Naive thymus-derived CD8-positive, alpha-beta T cell (primary cell): ENCODE data around the gene MAOB. TPM values are rescaled to one million over a fixed set of nuclear protein-coding genes. Genes with fewer than 3 reads are reported as not detected.

Experiments used
- ATAC-seq, 2 donors: fragments of 150-1000 bp; cut with Tn5 transposase in 1 of 2; sonication (Bioruptor Pico), chemical (Tn5 transposase) in 1 of 2; 1 replicate in 1 of 2; 2 replicates in 1 of 2; pipeline ENCODE4 v1.10.0; 2021; ENCODE audit warnings: mild to moderate bottlenecking in 2 of 2, moderate library complexity in 2 of 2
- POLR2A ChIA-PET: fragments of 350-600 bp; sonication (Branson Sonifier 250); formaldehyde crosslinking; loops from one replicate; lab custom pipeline; 2021; ENCODE audit warnings: antibody characterized with exemption; lab: Charles Lee
- DNase-seq, 10 donors: peaks; one replicate each; pipeline versions ENCODE4 v3.0.0 to v3.0.0-alpha.2; 2020 to 2022
- H3K27ac Mint-ChIP-seq, 10 donors: one replicate each; pipeline ENCODE4 v1.8.0; 2020 to 2022; ENCODE audit warnings: mild to moderate bottlenecking in 10 of 10, mixed read lengths in 10 of 10, moderate library complexity in 4 of 10, inconsistent platforms in 1 of 10
- H3K27me3 Mint-ChIP-seq, 5 donors: one replicate each; pipeline ENCODE4 v1.8.0; 2021 to 2022; ENCODE audit warnings: mixed read lengths in 5 of 5
- H3K36me3 Mint-ChIP-seq, 3 donors: one replicate each; pipeline ENCODE4 v1.8.0; 2020 to 2022; ENCODE audit warnings: mixed read lengths in 3 of 3, mild to moderate bottlenecking in 2 of 3, inconsistent platforms in 1 of 3
- H3K4me1 Mint-ChIP-seq, 4 donors: one replicate each; pipeline ENCODE4 v1.8.0; 2021 to 2022; ENCODE audit warnings: mixed read lengths in 4 of 4
- H3K4me3 Mint-ChIP-seq, 10 donors: one replicate each; pipeline ENCODE4 v1.8.0; 2020 to 2022; ENCODE audit warnings: mild to moderate bottlenecking in 10 of 10, mixed read lengths in 10 of 10, moderate library complexity in 6 of 10, inconsistent platforms in 1 of 10
- H3K9me3 Mint-ChIP-seq, 9 donors: one replicate each; pipeline ENCODE4 v1.8.0; 2020 to 2022; ENCODE audit warnings: mixed read lengths in 9 of 9, mild to moderate bottlenecking in 3 of 9, inconsistent platforms in 1 of 9, moderate library complexity in 1 of 9
- polyA plus RNA-seq, 3 donors: library from polyadenylated mRNA; unstranded; fragments of 300-500 nt; fragmentation: Illumina TruSeq; gene quantifications; one replicate each; pipeline ENCODE4 v1.2.3, GENCODE V29; 2021
- total RNA-seq, 8 experiments: library from RNA in 2 of 8; stranded (reverse) in 2 of 8; gene quantifications; one replicate each; pipeline ENCODE4 v1.2.3 and lab custom pipeline; 2021 to 2026

The MAOB gene
- total and polyA plus RNA-seq, 5 experiments from 2014 or later = not detected

DNA sequence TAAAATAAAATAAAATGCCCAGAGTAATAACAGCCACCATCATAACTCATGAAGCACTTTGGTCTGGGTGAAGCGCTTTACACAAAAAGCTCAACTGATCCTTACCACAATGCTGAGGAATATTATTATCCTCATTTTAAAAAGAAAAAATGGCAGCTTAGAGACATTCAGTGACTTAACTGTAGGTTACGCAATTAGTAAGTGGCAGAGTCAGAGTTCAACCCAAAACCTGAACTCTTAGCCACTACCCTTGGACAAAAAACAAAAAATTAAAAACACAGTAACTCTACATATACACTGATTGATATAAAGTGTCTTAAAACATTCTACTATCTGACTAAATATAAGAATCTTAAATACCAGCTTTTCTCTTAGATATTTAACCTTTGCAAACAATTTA lies 34.9 kb downstream of the MAOB start:
- Mint-ChIP-seq H3K27me3 (no peaks in the 10 kb centered on the region), H3K4me3 (no peak overlapping the region), H3K4me1 (no peaks in the 10 kb centered on the region), H3K9me3 (no peaks in the 10 kb centered on the region), H3K36me3 (no peaks in the 10 kb centered on the region), H3K27ac (no peak overlapping the region)
- POLR2A ChIA-PET = no interaction called here
- no peak for ATAC-seq
- no peak for DNase-seq

DNA sequence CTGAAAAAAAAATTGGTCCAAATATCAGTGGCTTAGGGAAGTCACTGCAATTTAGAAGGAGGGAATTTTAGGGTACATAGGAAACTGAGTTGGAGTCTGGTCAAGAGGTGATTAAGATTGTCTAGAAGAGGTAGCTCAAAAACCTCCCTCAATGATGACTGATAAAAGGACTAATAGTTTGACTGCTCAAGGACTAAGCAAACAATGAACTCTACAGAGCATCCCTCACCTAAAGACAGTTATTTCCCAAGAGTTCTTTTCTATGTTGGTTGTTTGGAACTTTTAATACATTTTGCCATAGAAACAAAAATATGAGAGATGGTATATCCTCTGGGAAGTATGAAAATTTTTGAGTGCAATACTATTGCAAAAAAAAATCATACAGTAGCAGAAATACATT lies 35.7 kb downstream of the MAOB start:
- POLR2A ChIA-PET = no interaction called here
- Mint-ChIP-seq H3K36me3 (no peaks in the 10 kb centered on the region), H3K27me3 (peaks cover 0 to 1% (median 0%) of the 10 kb centered on the region in 5 donors), H3K4me1 (no peaks in the 10 kb centered on the region), H3K4me3 (no peak overlapping the region), H3K27ac (no peak overlapping the region), H3K9me3 (no peaks in the 10 kb centered on the region)
- no peak for DNase-seq
- no peak for ATAC-seq

DNA sequence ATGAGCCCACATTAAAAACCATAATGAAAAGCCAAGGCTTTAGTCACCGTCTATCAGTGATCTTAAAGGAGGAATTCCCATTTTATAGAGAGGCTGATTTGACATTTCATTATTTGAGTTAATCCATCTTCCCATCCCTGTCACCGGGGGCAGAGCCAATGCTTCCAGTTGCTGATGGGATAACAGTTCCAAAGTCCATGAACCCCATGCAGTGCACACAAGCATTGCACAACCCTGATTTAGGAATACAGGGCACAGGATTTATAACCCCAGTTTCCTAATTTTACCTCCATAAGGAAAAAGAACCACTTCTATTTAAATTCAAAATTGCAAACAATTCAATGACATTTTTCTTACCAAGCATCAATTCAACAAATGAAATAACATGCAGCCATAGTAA lies 36.5 kb downstream of the MAOB start:
- H3K9me3 Mint-ChIP-seq = no peaks in the 10 kb centered on the region
- H3K27me3 Mint-ChIP-seq = peaks cover 0 to 4% (median 0%) of the 10 kb centered on the region in 5 donors
- no peaks in the 10 kb centered on the region for H3K4me1 Mint-ChIP-seq
- no peak for DNase-seq
- no peaks in the 10 kb centered on the region for H3K36me3 Mint-ChIP-seq
- no peak for ATAC-seq
- H3K27ac Mint-ChIP-seq = no peak overlapping the region
- H3K4me3 Mint-ChIP-seq = no peak overlapping the region
- POLR2A ChIA-PET = no interaction called here

DNA sequence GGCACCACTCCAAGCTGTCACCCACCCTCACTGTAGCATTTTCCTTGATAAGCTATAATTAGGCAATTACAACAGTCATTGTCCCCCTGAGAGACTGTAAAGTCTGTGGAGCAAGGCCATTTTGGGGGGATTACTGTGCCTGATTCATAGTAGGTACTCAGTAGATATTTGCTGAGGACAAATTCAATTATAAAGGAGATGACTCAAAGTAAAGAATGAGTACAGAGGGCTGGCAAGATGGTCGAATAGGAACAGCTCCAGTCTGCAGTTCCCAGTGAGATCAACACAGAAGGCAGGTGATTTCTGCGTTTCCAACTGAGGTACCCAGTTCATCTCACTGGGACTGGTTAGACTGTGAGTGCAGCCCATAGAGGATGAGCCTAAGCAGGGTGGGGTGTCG lies 42.0 kb downstream of the MAOB start:
- H3K36me3 Mint-ChIP-seq = no peaks in the 10 kb centered on the region
- ATAC-seq = no peak

DNA sequence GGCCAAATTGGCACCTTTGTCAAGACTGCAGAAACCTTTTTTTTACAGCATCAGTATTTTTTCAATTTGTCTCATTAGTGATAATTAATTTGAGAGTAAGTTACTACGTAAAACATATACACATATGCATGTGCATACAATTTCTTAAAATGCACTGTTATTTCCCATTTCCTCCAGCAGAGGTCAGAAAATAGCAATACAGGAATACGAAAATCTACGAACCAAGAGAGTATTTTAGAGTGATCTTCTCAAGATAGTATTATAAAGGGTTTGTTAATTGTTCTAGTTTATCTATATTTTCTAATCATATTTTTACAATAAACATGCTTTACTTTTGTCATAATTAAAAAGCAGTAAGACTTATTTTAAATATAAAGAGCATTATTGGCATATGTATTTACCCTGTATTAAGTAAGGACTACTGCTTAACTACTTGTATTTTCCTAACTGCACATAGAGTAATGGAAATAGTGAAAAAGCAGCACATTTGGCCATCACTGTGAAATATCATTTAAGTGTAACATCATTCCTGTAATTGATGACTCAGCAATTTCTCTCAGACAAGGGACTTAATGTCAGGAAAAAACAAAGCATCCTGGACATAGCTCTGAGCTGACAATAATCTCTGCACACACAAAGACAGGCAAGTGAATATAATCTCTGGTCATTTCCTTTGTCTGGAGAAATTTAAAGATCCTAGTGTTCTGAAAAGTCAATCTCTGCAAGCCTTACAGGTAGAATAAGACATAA lies 45.6 kb downstream of the MAOB start:
- DNase-seq (peak in 3 of 10 donors; percentile 30 to 38 (median 31)), ATAC-seq (no peak)
- H3K36me3 Mint-ChIP-seq = no peaks in the 10 kb centered on the region
- H3K4me1 Mint-ChIP-seq = no peaks in the 10 kb centered on the region
- no peak overlapping the region for H3K4me3 Mint-ChIP-seq
- no peaks in the 10 kb centered on the region for H3K9me3 Mint-ChIP-seq
- H3K27ac Mint-ChIP-seq = no peak overlapping the region
- POLR2A ChIA-PET = no interaction called here
- H3K27me3 Mint-ChIP-seq = peaks cover 0 to 6% (median 0%) of the 10 kb centered on the region in 5 donors

More for the DNA sequence above, 42.0 kb downstream of the MAOB start:
- POLR2A ChIA-PET = no interaction called here
- Mint-ChIP-seq H3K4me3 (no peak overlapping the region), H3K9me3 (no peaks in the 10 kb centered on the region), H3K4me1 (no peaks in the 10 kb centered on the region), H3K27ac (no peak overlapping the region), H3K27me3 (peaks cover 0 to 6% (median 0%) of the 10 kb centered on the region in 5 donors)
- no peak for DNase-seq

DNA sequence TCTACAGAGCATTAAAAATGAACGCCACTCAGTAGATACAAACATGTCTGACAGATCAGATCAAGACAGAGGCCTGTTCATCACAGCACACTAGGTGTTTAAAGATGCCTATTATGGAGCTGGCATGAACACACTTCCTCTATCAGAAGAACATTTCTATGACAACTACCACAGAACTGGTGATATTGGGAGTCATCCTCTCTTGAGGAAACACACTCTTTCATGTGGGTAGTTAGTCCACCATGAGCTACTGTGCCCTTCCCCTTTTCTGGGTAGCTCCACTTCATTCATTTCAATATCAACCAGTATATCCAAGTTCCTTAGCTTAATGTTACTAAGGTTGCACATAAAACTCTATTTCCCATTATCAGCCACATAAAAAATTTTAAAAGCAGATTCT lies 46.7 kb downstream of the MAOB start:
- H3K9me3 Mint-ChIP-seq = no peaks in the 10 kb centered on the region
- ATAC-seq (no peak), DNase-seq (no peak)
- no peak overlapping the region for H3K4me3 Mint-ChIP-seq
- H3K27ac Mint-ChIP-seq = no peak overlapping the region
- H3K4me1 Mint-ChIP-seq = no peaks in the 10 kb centered on the region
- H3K27me3 Mint-ChIP-seq = peaks cover 0 to 3% (median 0%) of the 10 kb centered on the region in 5 donors
- H3K36me3 Mint-ChIP-seq = no peaks in the 10 kb centered on the region
- POLR2A ChIA-PET = no interaction called here

DNA sequence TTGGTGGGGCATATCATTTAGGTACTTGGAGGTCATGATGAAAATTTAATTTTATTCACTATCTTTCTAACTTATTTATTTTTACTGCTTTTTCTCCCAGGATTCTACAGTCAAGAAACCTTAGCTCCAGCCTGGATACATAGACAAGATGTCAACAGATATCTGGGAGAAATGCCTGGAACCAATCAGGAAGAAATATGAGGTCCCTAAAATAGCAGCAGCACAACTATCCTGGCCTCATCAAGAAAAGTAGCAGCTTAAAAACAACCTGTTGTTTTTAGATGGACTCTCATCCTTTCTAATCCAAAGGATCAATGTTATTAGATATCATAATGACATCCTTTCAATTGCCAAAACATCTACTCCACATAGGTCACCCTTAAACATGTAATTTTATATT lies 54.5 kb downstream of the MAOB start:
- H3K9me3 Mint-ChIP-seq = no peaks in the 10 kb centered on the region
- no peak overlapping the region for H3K27ac Mint-ChIP-seq
- H3K4me3 Mint-ChIP-seq = no peak overlapping the region
- no peaks in the 10 kb centered on the region for H3K4me1 Mint-ChIP-seq
- POLR2A ChIA-PET = no interaction called here
- DNase-seq (no peak), ATAC-seq (no peak)
- no peaks in the 10 kb centered on the region for H3K27me3 Mint-ChIP-seq
- H3K36me3 Mint-ChIP-seq = no peaks in the 10 kb centered on the region

DNA sequence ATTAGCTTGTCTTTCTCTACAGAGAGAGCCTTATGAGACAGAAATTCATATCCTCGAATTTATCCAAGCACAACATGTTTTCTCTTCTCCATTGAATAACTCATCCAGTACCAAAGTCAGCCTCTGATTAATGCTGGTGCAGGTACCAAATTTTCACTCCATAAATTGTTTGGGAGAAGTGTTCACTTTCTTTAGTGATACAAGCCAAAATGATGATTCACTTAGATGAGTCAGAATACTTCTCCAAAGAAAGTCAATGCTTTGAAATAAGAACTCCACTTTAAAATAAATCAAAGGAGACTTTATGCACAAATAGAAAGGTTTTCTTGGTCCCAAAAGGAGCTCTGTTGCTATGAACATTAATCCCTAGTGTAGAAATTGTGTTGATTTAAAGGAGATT lies 60.2 kb downstream of the MAOB start:
- Mint-ChIP-seq H3K4me3 (no peak overlapping the region), H3K9me3 (no peaks in the 10 kb centered on the region), H3K27ac (no peak overlapping the region), H3K27me3 (peaks cover 0 to 1% (median 0%) of the 10 kb centered on the region in 5 donors), H3K36me3 (peaks cover 0 to 4% (median 0%) of the 10 kb centered on the region in 3 donors), H3K4me1 (no peaks in the 10 kb centered on the region)
- POLR2A ChIA-PET = no interaction called here
- no peak for ATAC-seq
- DNase-seq = no peak

DNA sequence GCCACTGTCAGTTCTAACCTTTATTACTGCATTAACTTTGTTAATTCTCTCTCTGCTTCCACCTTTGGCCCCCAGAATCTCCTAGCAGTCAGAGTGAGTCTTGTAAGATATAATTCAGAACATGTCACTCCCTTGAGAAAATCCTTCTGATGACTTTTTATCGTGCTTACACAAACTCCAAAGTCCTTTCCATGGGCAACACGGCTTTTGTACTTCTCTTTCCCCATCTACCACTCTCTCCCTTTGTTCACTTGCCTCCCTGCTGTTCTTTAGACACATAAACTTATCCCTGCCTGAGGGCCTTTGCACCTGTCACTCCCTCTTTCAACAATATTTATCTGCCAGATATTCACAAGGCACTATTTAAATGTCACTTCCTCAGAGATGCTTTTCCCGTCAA lies 64.8 kb downstream of the MAOB start:
- Mint-ChIP-seq H3K27ac (no peak overlapping the region), H3K27me3 (peaks cover 0 to 1% (median 0%) of the 10 kb centered on the region in 5 donors), H3K4me1 (peaks cover 8 to 15% (median 15%) of the 10 kb centered on the region in 4 donors), H3K9me3 (no peaks in the 10 kb centered on the region), H3K4me3 (no peak overlapping the region), H3K36me3 (peaks cover 0 to 4% (median 0%) of the 10 kb centered on the region in 3 donors)
- DNase-seq (no peak), ATAC-seq (no peak)
- POLR2A ChIA-PET = no interaction called here

DNA sequence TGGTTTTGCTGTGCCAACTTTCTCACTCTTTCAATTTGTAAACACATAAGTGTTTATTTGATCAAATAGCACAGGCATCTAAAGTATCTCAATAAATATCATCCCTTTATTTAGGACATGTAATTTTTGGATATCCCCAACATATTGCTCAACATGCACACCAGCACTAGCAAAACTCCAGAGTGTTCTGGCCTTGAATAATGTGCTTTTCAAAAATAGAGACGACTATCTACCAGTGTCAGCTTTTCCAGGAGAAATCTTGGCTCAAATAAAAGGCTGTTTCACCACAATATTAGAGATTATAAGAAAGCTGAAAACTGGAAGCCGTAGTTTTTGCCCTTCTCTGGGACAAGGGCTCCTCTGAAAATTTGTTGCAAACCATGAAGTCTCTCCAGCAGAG lies 67.0 kb downstream of the MAOB start:
- POLR2A ChIA-PET = no interaction called here
- peaks cover 8 to 15% (median 15%) of the 10 kb centered on the region in 4 donors for H3K4me1 Mint-ChIP-seq

DNA sequence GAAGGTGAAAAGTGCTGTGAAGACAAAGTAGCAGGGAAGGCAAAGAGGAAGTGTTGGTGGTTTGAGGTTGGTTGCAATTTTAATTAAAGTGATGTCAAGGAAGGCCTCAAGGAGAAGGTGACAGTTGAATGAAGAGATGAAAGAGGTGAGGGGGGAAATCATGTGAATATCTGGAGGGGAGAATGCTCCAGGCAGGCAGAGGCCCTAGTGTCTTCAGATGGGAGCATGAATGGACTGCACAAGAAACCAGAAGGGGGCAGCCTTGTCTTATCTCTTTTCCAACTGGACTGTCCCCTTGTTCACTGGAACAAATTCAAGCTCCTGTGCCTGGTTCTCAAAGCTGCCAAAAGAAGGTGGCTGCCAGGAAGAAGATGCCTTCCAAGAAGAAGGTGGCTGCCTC lies 68.4 kb downstream of the MAOB start:
- DNase-seq (peak in 2 of 10 donors; percentile 8 to 16), ATAC-seq (peak in 1 of 2 donors; percentile 40)
- H3K27ac Mint-ChIP-seq = peak overlapping the region in 3 of 10 donors; percentile 7 to 57 (median 8)
- peaks cover 0 to 1% (median 0%) of the 10 kb centered on the region in 9 donors for H3K9me3 Mint-ChIP-seq
- peaks cover 8 to 15% (median 15%) of the 10 kb centered on the region in 4 donors for H3K4me1 Mint-ChIP-seq
- H3K27me3 Mint-ChIP-seq = peaks cover 0 to 2% (median 0%) of the 10 kb centered on the region in 5 donors
- peaks cover 0 to 4% (median 0%) of the 10 kb centered on the region in 3 donors for H3K36me3 Mint-ChIP-seq
- POLR2A ChIA-PET = no interaction called here
- peak overlapping the region in 2 of 10 donors; percentile 0 to 61 for H3K4me3 Mint-ChIP-seq

More for the DNA sequence above, 67.0 kb downstream of the MAOB start:
- H3K9me3 Mint-ChIP-seq = peaks cover 0 to 1% (median 0%) of the 10 kb centered on the region in 9 donors
- H3K27ac Mint-ChIP-seq = no peak overlapping the region
- DNase-seq = no peak
- H3K4me3 Mint-ChIP-seq = no peak overlapping the region
- peaks cover 0 to 4% (median 0%) of the 10 kb centered on the region in 3 donors for H3K36me3 Mint-ChIP-seq
- peaks cover 0 to 2% (median 0%) of the 10 kb centered on the region in 5 donors for H3K27me3 Mint-ChIP-seq
- ATAC-seq = no peak

DNA sequence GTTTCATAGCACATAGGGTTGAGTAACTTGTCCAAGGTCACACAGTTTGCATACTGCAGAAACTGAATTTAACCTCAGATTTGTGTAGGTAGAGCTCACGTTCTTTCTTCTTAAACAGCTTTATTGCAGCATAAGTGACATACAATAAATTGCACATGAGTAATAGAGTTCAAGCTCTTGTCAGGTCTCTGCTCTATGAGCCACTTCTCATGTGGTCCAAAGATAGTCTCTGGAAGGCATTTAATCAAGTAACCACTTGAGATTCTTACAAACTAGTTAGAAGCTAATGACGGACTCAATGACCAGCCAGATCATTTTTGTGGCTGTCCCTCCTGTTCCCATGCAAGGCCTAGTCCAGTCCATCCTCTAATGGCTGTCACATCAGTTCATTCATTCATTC lies 68.9 kb downstream of the MAOB start:
- DNase-seq (no peak), ATAC-seq (no peak)
- Mint-ChIP-seq H3K4me1 (peaks cover 8 to 15% (median 15%) of the 10 kb centered on the region in 4 donors), H3K9me3 (peaks cover 0 to 1% (median 0%) of the 10 kb centered on the region in 9 donors), H3K4me3 (no peak overlapping the region), H3K27me3 (peaks cover 0 to 2% (median 0%) of the 10 kb centered on the region in 5 donors), H3K36me3 (peaks cover 0 to 1% (median 0%) of the 10 kb centered on the region in 3 donors), H3K27ac (peak overlapping the region in 1 of 10 donors; percentile 7)
- POLR2A ChIA-PET = no interaction called here

DNA sequence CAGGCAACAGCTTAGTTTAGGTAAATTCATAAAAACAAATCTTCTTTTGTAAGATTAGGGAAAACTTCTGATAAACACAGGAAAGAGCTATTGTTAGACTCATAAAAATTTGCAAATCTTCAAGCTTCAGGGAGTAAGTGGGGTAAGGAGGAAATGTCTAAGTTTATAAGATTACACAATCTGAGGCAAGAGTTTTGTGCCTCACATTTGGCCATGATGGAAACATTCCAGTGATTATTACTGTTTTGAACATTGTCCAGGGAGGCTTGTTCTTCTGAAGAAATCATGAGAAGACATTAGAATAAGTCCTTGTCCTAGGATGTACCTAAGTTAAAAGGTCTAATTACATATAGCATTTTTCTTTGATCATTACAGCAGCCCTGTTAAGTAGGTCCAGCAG lies 72.8 kb downstream of the MAOB start:
- ATAC-seq (no peak), DNase-seq (no peak)
- Mint-ChIP-seq H3K9me3 (peaks cover 0 to 1% (median 0%) of the 10 kb centered on the region in 9 donors), H3K27ac (no peak overlapping the region), H3K4me3 (no peak overlapping the region), H3K27me3 (peaks cover 0 to 6% (median 2%) of the 10 kb centered on the region in 5 donors), H3K36me3 (no peaks in the 10 kb centered on the region), H3K4me1 (peaks cover 6 to 14% (median 13%) of the 10 kb centered on the region in 4 donors)
- POLR2A ChIA-PET = no interaction called here
